PFSK-1 (cell line): ENCODE results near the gene INKA1.

Experiments
- FOXP2 ChIP-seq: optimal IDR thresholded peaks from 2 replicates; pipeline ENCODE3; 2011; ENCODE audit warnings: borderline replicate concordance, control low read depth, inconsistent platforms; ENCODE audit not compliant: insufficient read depth; ENCODE audit errors: extremely low read length, extremely low read depth
- POLR2AphosphoS5 ChIP-seq: IDR thresholded peaks from 2 replicates; pipeline ENCODE4 v1.6.1; 2012; ENCODE audit warnings: low read depth, mild to moderate bottlenecking, control low read depth, low read length, moderate library complexity
- SIN3A ChIP-seq: IDR thresholded peaks from 2 replicates; pipeline ENCODE4 v1.6.1; 2012; ENCODE audit warnings: mild to moderate bottlenecking, low read length, moderate library complexity, borderline replicate concordance; ENCODE audit not compliant: insufficient read depth
- TAF1 ChIP-seq: IDR thresholded peaks from 2 replicates; pipeline ENCODE4 v1.6.1; 2012; ENCODE audit warnings: low read length, control low read depth, borderline replicate concordance; ENCODE audit not compliant: insufficient read depth
- TF ChIP-seq, protein P1 (sequence below), 2 experiments: IDR thresholded peaks; 2 replicates each; pipeline versions ENCODE4 v1.6.1 to v1.8.0; 2011 to 2012; ENCODE audit warnings: low read depth in 2 of 2, low read length in 2 of 2, control low read depth in 1 of 2, inconsistent platforms in 1 of 2, mild to moderate bottlenecking in 1 of 2, moderate library complexity in 1 of 2; ENCODE audit not compliant: insufficient read depth in 1 of 2

The INKA1 gene

DNA sequence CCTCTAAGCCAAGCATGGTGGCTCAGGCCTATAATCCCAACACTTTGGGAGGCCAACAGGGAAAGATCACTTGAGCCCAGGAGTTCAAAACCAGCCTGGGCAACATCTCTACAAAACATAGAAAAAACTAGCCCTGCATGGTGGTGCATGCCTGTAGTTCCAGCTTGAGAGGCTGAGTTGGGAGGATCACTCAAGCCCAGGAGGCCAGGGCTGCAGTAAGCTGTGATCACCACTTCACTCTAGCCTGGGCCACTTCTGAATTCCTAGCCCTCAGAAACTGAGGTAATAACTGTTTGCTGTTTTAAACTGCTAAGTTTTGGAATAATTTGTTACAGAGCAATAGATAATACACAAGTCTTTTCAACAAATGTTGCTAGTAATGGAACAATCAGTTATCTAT lies 33.1 kb upstream of the INKA1 start:
- TF ChIP-seq, protein P1, sequence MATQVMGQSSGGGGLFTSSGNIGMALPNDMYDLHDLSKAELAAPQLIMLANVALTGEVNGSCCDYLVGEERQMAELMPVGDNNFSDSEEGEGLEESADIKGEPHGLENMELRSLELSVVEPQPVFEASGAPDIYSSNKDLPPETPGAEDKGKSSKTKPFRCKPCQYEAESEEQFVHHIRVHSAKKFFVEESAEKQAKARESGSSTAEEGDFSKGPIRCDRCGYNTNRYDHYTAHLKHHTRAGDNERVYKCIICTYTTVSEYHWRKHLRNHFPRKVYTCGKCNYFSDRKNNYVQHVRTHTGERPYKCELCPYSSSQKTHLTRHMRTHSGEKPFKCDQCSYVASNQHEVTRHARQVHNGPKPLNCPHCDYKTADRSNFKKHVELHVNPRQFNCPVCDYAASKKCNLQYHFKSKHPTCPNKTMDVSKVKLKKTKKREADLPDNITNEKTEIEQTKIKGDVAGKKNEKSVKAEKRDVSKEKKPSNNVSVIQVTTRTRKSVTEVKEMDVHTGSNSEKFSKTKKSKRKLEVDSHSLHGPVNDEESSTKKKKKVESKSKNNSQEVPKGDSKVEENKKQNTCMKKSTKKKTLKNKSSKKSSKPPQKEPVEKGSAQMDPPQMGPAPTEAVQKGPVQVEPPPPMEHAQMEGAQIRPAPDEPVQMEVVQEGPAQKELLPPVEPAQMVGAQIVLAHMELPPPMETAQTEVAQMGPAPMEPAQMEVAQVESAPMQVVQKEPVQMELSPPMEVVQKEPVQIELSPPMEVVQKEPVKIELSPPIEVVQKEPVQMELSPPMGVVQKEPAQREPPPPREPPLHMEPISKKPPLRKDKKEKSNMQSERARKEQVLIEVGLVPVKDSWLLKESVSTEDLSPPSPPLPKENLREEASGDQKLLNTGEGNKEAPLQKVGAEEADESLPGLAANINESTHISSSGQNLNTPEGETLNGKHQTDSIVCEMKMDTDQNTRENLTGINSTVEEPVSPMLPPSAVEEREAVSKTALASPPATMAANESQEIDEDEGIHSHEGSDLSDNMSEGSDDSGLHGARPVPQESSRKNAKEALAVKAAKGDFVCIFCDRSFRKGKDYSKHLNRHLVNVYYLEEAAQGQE (IDR thresholded peaks at IDR 0.05; ENCODE audit: insufficient read depth in 1 of 2, low read depth in 2 of 2, low read length in 2 of 2) = no peak
- TF ChIP-seq SIN3A (no peak), TAF1 (no peak), FOXP2 (no peak), POLR2AphosphoS5 (no peak)

GRCh38 chr3:49771340-49771938 lies 31.6 kb upstream of the INKA1 start:
- TF ChIP-seq, protein P1 (IDR thresholded peaks at IDR 0.05; ENCODE audit: insufficient read depth in 1 of 2, low read depth in 2 of 2, low read length in 2 of 2) = no peak
- TF ChIP-seq POLR2AphosphoS5 (no peak), SIN3A (no peak)

DNA sequence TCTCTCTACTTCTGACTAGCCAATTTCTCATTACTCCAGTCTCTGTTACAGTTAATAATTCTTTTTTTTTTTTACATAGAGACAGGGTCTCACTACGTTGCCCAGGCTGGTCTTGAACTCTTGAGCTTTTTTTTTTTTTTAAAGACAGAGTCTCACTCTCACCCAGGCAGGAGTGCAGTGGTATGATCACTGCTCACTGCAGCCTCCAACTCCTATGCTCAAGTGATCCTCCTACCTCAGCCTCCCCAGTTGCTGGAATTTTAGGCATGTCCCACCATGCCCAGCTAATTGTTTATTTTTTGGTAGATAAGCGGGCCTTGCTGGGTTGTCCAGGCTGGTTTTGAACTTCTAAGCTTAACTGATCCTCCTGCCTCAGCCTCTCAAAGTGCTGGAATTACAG lies 30.4 kb upstream of the INKA1 start:
- TF ChIP-seq POLR2AphosphoS5 = no peak

DNA sequence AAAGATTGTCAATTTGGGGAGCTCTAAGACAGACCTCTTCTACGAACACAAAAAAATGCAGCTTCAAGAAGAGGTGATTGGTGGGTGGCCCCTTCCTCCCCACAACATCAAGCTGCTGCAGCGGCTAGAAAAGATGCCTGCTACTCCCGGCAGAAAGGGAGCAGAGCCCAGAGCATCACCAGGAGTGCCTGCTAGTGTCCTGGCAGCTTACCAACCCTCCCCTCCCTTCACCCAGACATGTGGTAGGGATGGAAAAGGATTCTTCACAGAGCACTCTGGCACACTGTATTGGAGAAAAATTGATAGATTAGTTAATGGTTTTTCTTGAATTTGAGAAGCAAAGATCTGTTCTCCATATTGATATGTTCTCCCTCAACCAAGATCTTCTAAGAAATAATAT lies 27.5 kb upstream of the INKA1 start:
- no peak for TF ChIP-seq FOXP2

DNA sequence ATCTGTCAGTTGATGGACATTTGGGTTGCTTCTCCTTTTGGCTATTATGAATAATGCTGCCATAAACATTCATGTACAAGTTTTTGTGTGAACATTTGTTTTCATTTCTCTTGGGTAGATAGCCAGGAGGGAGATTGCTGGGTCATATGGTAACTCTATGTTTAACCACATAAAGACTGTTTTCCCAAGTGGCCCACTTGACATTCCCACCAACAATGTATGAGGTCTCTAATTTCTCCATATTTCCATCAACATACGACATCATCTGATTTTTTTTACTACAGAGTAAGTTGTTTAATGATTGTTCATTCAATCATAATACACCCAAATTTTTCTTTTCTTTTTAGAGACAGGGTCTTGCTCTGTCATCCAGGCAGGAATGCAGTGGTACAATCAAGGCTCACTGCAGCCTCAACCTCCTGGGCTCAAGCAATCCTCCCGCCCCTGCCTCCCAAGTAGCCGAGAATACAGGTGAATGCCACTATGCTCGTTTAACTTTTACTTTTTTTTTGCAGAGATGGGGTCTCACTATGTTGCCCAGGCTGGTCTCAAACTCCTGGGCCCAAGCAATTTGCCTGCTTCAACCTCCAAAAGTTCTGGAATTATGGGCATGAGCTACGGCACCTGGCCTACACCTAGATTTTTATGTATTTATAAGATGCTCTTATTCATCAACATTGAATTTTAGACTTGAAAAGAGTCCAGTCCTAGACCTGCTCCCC lies 23.5 kb upstream of the INKA1 start:
- TF ChIP-seq TAF1 = no peak
- no peak for TF ChIP-seq POLR2AphosphoS5
- no peak for TF ChIP-seq SIN3A
- no peak for TF ChIP-seq FOXP2
- TF ChIP-seq, protein P1 (IDR thresholded peaks at IDR 0.05; ENCODE audit: insufficient read depth in 1 of 2, low read depth in 2 of 2, low read length in 2 of 2) = no peak

GRCh38 chr3:49780080-49780974 lies 22.7 kb upstream of the INKA1 start:
- TF ChIP-seq, protein P1 (IDR thresholded peaks at IDR 0.05; ENCODE audit: insufficient read depth in 1 of 2, low read depth in 2 of 2, low read length in 2 of 2) = no peak
- TF ChIP-seq SIN3A = no peak
